HG03520 (cell line): ENCODE measurements around the gene TIMM29.
A peak's percentile ranks its signal among the peaks of the same experiment; 100 is the strongest.

Experiments
- ATAC-seq: cut with Tn5 transposase; IDR thresholded peaks from one replicate; pipeline ENCODE4 v1.9.1; 2021; ENCODE audit warnings: mild to moderate bottlenecking, moderate library complexity; ENCODE audit not compliant: unreplicated experiment

TIMM29 gene

GRCh38 chr19:10928563-10929401, at the start of gene TIMM29, which contains the start of gene YIPF2:
Gene TIMM29 (plus strand): TSS chr19:10928811. CDS start chr19:10928823, 12 bp downstream.
Gene YIPF2 (minus strand): TSS chr19:10928639. CDS start chr19:10928410, 229 bp downstream.
- ATAC-seq: peak; percentile 76

- ATAC-seq: no peak
Observed at GRCh38 chr19:10881403-10882107, 47.1 kb upstream of the TIMM29 start.

- ATAC-seq: no peak
Observed at GRCh38 chr19:10882108-10882457, 46.5 kb upstream of the TIMM29 start.

- no peak for ATAC-seq
Observed at GRCh38 chr19:10884274-10884673, 44.3 kb upstream of the TIMM29 start.

GRCh38 chr19:10885201-10886169, 43.1 kb upstream of the TIMM29 start:
- no peak for ATAC-seq

- ATAC-seq: no peak
Observed at GRCh38 chr19:10887616-10888367, 40.8 kb upstream of the TIMM29 start.

GRCh38 chr19:10888421-10888866, 40.2 kb upstream of the TIMM29 start:
- ATAC-seq: no peak

- no peak for ATAC-seq
Observed at GRCh38 chr19:10889880-10890279, 38.7 kb upstream of the TIMM29 start.

- ATAC-seq: no peak
Observed at GRCh38 chr19:10891405-10892086, 37.1 kb upstream of the TIMM29 start.

- no peak for ATAC-seq
Observed at GRCh38 chr19:10892256-10892655, 36.4 kb upstream of the TIMM29 start.

- no peak for ATAC-seq
Observed at GRCh38 chr19:10894911-10895213, 33.7 kb upstream of the TIMM29 start.

- ATAC-seq: no peak
Observed at GRCh38 chr19:10895363-10895762, 33.2 kb upstream of the TIMM29 start.

- no peak for ATAC-seq
Observed at GRCh38 chr19:10895920-10896319, 32.7 kb upstream of the TIMM29 start.

GRCh38 chr19:10896851-10897526, 31.6 kb upstream of the TIMM29 start:
- ATAC-seq: no peak

- no peak for ATAC-seq
Observed at GRCh38 chr19:10898633-10899032, 30.0 kb upstream of the TIMM29 start.

- ATAC-seq: no peak
Observed at GRCh38 chr19:10899151-10899653, 29.4 kb upstream of the TIMM29 start.

GRCh38 chr19:10907925-10908324, 20.7 kb upstream of the TIMM29 start:
- ATAC-seq: no peak

- no peak for ATAC-seq
Observed at GRCh38 chr19:10908380-10908960, 20.1 kb upstream of the TIMM29 start.
